IMR-90 (cell line): ENCODE results near the gene DNM2. TPM values are rescaled to one million over a fixed set of nuclear protein-coding genes. Genes with fewer than 3 reads are reported as not detected.

Experiments used
- ATAC-seq: fragments of 200-7000 bp; cut with Tn5 transposase; 2 replicates; pipeline ENCODE4 v1.9.1; 2020; ENCODE audit warnings: low read depth, mild to moderate bottlenecking, moderate library complexity
- BruUV-seq: library from RNA; stranded (reverse); fragments of 400-500 nt; replicated peaks from 2 replicates; lab custom pipeline; 2021; lab: Mats Ljungman, UMichigan
- CTCF ChIA-PET: fragments of 300-600 bp; formaldehyde crosslinking; extraction: SDS; loops from one replicate; lab custom pipeline; 2021; ENCODE audit warnings: antibody characterized with exemption; lab: Yijun Ruan, JAX
- POLR2A ChIA-PET: fragments of 300-600 bp; sonication (Branson Sonifier 250); formaldehyde crosslinking; loops from one replicate; lab custom pipeline; 2022; ENCODE audit warnings: antibody characterized with exemption; ENCODE audit not compliant: unreplicated experiment; lab: Charles Lee
- DNase-seq: peaks from one replicate; pipeline ENCODE4 v3.0.0; 2013
- H2AFZ ChIP-seq: replicated peaks from 2 replicates; pipeline ENCODE3; 2013; ENCODE audit warnings: low read length, mild to moderate bottlenecking; ENCODE audit not compliant: poor library complexity
- H2AK5ac ChIP-seq: 2 replicates; pipeline ENCODE4 v1.6.1; 2013; ENCODE audit warnings: low read depth, low read length, inconsistent platforms
- H2AK9ac ChIP-seq: replicated peaks from 2 replicates; pipeline ENCODE3; 2013; ENCODE audit warnings: mild to moderate bottlenecking, low read depth, low read length, moderate library complexity; ENCODE audit not compliant: poor library complexity
- H2BK120ac ChIP-seq: 2 replicates; pipeline ENCODE4 v1.6.1; 2013; ENCODE audit warnings: low read depth, low read length, inconsistent platforms
- H2BK15ac ChIP-seq: 3 replicates; pipeline ENCODE4 v1.6.1; 2013; ENCODE audit warnings: low read depth, low read length, inconsistent platforms
- H2BK20ac ChIP-seq: 2 replicates; pipeline ENCODE4 v1.6.1; 2013; ENCODE audit warnings: low read depth, mild to moderate bottlenecking, inconsistent platforms, low read length, moderate library complexity
- H2BK5ac ChIP-seq: 2 replicates; pipeline ENCODE4 v1.6.1; 2013; ENCODE audit warnings: mild to moderate bottlenecking, low read depth, low read length, inconsistent platforms; ENCODE audit not compliant: poor library complexity, severe bottlenecking
- H3K14ac ChIP-seq: replicated peaks from 2 replicates; pipeline ENCODE4 v1.6.1; 2013; ENCODE audit warnings: low read depth, low read length, inconsistent platforms
- H3K18ac ChIP-seq: 2 replicates; pipeline ENCODE4 v1.6.1; 2013; ENCODE audit warnings: low read depth, low read length, control low read depth
- H3K23ac ChIP-seq: 2 replicates; pipeline ENCODE4 v1.6.1; 2013; ENCODE audit warnings: low read depth, low read length, inconsistent platforms
- H3K27ac ChIP-seq: 2 replicates; pipeline ENCODE4 v1.5.1; 2013; ENCODE audit warnings: mild to moderate bottlenecking, control low read depth, low read length; ENCODE audit not compliant: insufficient read depth
- H3K27me3 ChIP-seq: 2 replicates; pipeline ENCODE4 v1.6.1; 2013; ENCODE audit warnings: low read length; ENCODE audit not compliant: control insufficient read depth, insufficient read depth
- H3K36me3 ChIP-seq: 2 replicates; pipeline ENCODE4 v1.6.1; 2013; ENCODE audit warnings: low read length, mixed read lengths; ENCODE audit not compliant: control insufficient read depth, insufficient read depth
- H3K4ac ChIP-seq: 2 replicates; pipeline ENCODE4 v1.6.1; 2013; ENCODE audit warnings: low read depth, low read length, inconsistent platforms
- H3K4me1 ChIP-seq: 2 replicates; pipeline ENCODE4 v1.6.1; 2013; ENCODE audit warnings: low read length, mixed read lengths; ENCODE audit not compliant: control insufficient read depth, insufficient read depth
- H3K4me2 ChIP-seq: 2 replicates; pipeline ENCODE4 v1.6.1; 2013; ENCODE audit warnings: low read depth, mild to moderate bottlenecking, control low read depth, low read length, moderate library complexity
- H3K4me3 ChIP-seq: 2 replicates; pipeline ENCODE4 v1.5.1; 2013; ENCODE audit warnings: low read depth, mild to moderate bottlenecking, control low read depth, low read length, moderate library complexity; ENCODE audit not compliant: insufficient read depth
- H3K56ac ChIP-seq: 2 replicates; pipeline ENCODE4 v1.6.1; 2013; ENCODE audit warnings: low read length, inconsistent platforms; ENCODE audit not compliant: insufficient read depth; ENCODE audit errors: extremely low read depth
- H3K79me1 ChIP-seq, 2 experiments: 2 replicates each; pipeline ENCODE4 v1.6.1; 2013; ENCODE audit warnings: low read length in 2 of 2, inconsistent platforms in 1 of 2, low read depth in 1 of 2
- H3K9ac ChIP-seq: 2 replicates; pipeline ENCODE4 v1.6.1; 2013; ENCODE audit warnings: low read depth, low read length, control low read depth
- H3K9me1 ChIP-seq: 2 replicates; pipeline ENCODE4 v1.6.1; 2013; ENCODE audit warnings: low read length, inconsistent platforms; ENCODE audit not compliant: insufficient read depth
- H3K9me3 ChIP-seq: 2 replicates; pipeline ENCODE4 v1.6.1; 2013; ENCODE audit warnings: low read length; ENCODE audit not compliant: control insufficient read depth, insufficient read depth
- H4K20me1 ChIP-seq: 2 replicates; pipeline ENCODE4 v1.6.1; 2013; ENCODE audit warnings: low read length, inconsistent platforms; ENCODE audit not compliant: insufficient read depth
- H4K5ac ChIP-seq: 2 replicates; pipeline ENCODE4 v1.6.1; 2013; ENCODE audit warnings: mild to moderate bottlenecking, low read depth, low read length, control low read depth
- H4K8ac ChIP-seq, 2 experiments: 2 replicates each; pipeline ENCODE4 v1.6.1; 2013; ENCODE audit warnings: low read depth in 2 of 2, low read length in 2 of 2, control low read depth in 1 of 2, inconsistent platforms in 1 of 2
- H4K91ac ChIP-seq: 2 replicates; pipeline ENCODE4 v1.6.1; 2013; ENCODE audit warnings: low read depth, low read length, inconsistent platforms; ENCODE audit not compliant: insufficient read depth
- BHLHE40 ChIP-seq: fragments of 150-350 bp; IDR thresholded peaks from 2 replicates; pipeline ENCODE4 v1.6.1; 2016; ENCODE audit warnings: mild to moderate bottlenecking, low read depth, low read length
- CEBPB ChIP-seq: IDR thresholded peaks from 2 replicates; pipeline ENCODE4 v1.6.1; 2012; ENCODE audit warnings: low read depth, low read length, improper control_type of control experiment
- FOS ChIP-seq: fragments of 150-350 bp; IDR thresholded peaks from 2 replicates; pipeline ENCODE4 v1.6.1; 2016; ENCODE audit warnings: low read depth, low read length
- MAFK ChIP-seq: IDR thresholded peaks from 2 replicates; pipeline ENCODE4 v1.6.1; 2012; ENCODE audit warnings: low read depth, low read length, improper control_type of control experiment
- MAZ ChIP-seq: IDR thresholded peaks from 2 replicates; pipeline ENCODE4 v1.6.1; 2012; ENCODE audit warnings: low read depth, mild to moderate bottlenecking, low read length, improper control_type of control experiment, moderate library complexity, borderline replicate concordance
- RAD21 ChIP-seq: IDR thresholded peaks from 2 replicates; pipeline ENCODE4 v1.6.1; 2012; ENCODE audit warnings: low read length, improper control_type of control experiment
- SMC3 ChIP-seq: fragments of 150-350 bp; IDR thresholded peaks from 2 replicates; pipeline ENCODE4 v1.6.1; 2016; ENCODE audit warnings: low read depth, mild to moderate bottlenecking, antibody characterized with exemption, low read length, moderate library complexity
- WGBS, 2 experiments: methylation state at CpG; one replicate each; pipeline versions ENCODE4 v1.1.5 to v1.1.7; 2013; ENCODE audit warnings: missing lambda C conversion rate in 2 of 2; ENCODE audit not compliant: insufficient read length in 1 of 2; ENCODE audit errors: extremely low coverage in 2 of 2; 5-methylcytosine and 5-hydroxymethylcytosine counted together
- dilution Hi-C: fragments of 300-500 bp; cut with HindIII; formaldehyde crosslinking; loops from one replicate; pipeline ENCODE4 v1.14.3; 2018; ENCODE audit warnings: low sequenced_read_pairs; ENCODE audit not compliant: unreplicated experiment
- in situ Hi-C: fragments of 300-500 bp; cut with MboI; formaldehyde crosslinking; loops from 3 replicates; pipeline ENCODE4 v1.14.3; 2019; ENCODE audit warnings: low sequenced_read_pairs, inconsistent platforms, mixed read lengths
- intact Hi-C: fragments of 100-400 bp; cut with micrococcal nuclease; formaldehyde crosslinking; loops from 2 replicates; pipeline ENCODE4 v1.10.0; 2022
- polyA plus RNA-seq, 3 experiments: library from polyadenylated mRNA; depleted of rRNA; stranded (reverse); fragments of >200 nt; gene quantifications; 2 replicates each; pipeline ENCODE4 v1.2.3, GENCODE V29; 2012; ENCODE audit warnings: low replicate concordance in 1 of 3
- total RNA-seq: library from RNA; depleted of rRNA; stranded (reverse); fragments of >200 nt; gene quantifications from 2 replicates; pipeline ENCODE4 v1.2.3, GENCODE V29; 2012
- TF ChIP-seq, protein P1 (sequence below): conservative IDR thresholded peaks from 2 replicates; pipeline ENCODE4 v1.5.1; 2012; ENCODE audit warnings: mild to moderate bottlenecking, low read depth, low read length, improper control_type of control experiment

DNM2 gene
- total and polyA plus RNA-seq, 2 of the 4 experiments (the other 2 are of a cell fraction) = 55.6 to 74.2 TPM

DNA sequence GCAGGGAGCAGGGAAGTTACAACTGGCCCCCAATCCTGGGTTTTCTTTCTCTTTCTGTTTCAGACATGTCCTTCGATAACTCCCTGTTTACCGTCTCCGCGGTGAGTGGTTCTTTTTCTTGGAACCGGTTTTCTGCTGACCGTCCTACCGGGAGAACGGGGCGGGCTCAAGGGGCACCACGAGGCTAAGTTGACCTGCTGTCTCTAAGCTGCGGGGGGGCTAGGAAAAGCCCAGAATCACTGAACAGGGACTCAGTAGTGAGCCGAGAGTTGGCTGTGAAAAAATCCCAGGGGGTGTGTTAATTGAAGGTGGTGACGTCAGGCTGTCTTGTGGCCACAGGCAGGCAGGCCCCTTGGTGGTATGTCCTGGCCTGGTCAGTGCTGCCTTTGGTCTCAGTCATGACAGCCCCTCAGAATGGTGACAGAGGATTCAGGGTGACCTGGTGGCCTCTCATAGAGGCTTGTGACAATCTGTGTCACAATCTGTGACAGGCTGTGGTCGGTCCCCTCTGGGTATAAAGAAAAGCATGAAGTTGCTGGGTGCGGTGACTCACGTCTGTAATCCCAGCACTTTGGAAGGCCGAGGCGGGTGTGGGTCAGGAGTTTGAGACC lies 145.3 kb downstream of the DNM2 start (continued):
- TF ChIP-seq MAFK = no peak

DNA sequence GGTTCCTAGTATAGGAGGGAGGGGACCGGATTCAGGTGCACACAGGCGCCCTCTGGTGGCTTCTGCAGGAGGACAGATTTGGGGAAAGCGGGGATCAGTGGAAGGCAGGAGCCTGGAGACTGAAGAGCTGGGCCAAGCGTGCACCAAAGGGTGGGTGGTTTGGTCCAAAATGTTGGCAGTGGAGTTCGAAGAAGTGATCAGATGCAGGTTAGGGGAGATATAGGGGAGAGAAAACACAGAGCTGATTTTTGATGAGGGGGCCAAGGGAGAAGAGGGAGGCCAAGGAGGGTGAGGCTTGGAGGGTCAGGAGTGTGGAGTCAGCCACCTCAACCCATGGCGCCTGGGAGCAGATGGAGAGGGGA lies 146.6 kb downstream of the DNM2 start:
- Histone ChIP-seq H2BK20ac (peak overlapping the region; percentile 62; the same call in 1 of the 2 replicates), H3K4me2 (no peak overlapping the region), H3K27ac (no peak overlapping the region), H2BK5ac (no peak overlapping the region), H4K20me1 (no peaks in the 10 kb centered on the region), H3K9me3 (no peaks in the 10 kb centered on the region), H4K5ac (peak overlapping the region; percentile 87), H3K4me1 (peaks cover 3% of the 10 kb centered on the region), H2AK9ac (peak overlapping the region; percentile 18), H3K79me1 (peaks cover 0 to 3% of the 10 kb centered on the region in 2 experiments; a peak in 1 of 4 replicates), H3K4ac (peak overlapping the region; percentile 79), H4K91ac (no peak overlapping the region; the same call in 1 of the 2 replicates), H2BK15ac (no peak overlapping the region; the same call in 2 of the 3 replicates), H2AK5ac (peak overlapping the region; percentile 72), H3K9me1 (peaks cover 14% of the 10 kb centered on the region; the same call in 1 of the 2 replicates), H3K23ac (no peak overlapping the region; the same call in 1 of the 2 replicates), H4K8ac (peak overlapping the region; percentile 25 to 100; a peak in 3 of 4 replicates), H2BK120ac (peak overlapping the region; percentile 63; the same call in 1 of the 2 replicates), H3K27me3 (no peaks in the 10 kb centered on the region), H3K4me3 (no peak overlapping the region), H3K9ac (0 out of 2 replicates have a peak overlapping the region, but pooled peaks have one; percentile 11), H3K56ac (no peak overlapping the region), H2AFZ (peak overlapping the region; percentile 87), H3K14ac (peak overlapping the region; percentile 83; the same call in 1 of the 2 replicates), H3K36me3 (no peaks in the 10 kb centered on the region), H3K18ac (no peak overlapping the region)
- ATAC-seq (peak; percentile 93), DNase-seq (peak; percentile 68)
- TF ChIP-seq BHLHE40 (no peak), SMC3 (peak; percentile 76), RAD21 (peak; percentile 66), FOS (no peak), MAZ (0 out of 2 replicates have a peak, but pooled peaks have one; percentile 36), CEBPB (no peak)
- TF ChIP-seq, protein P1, sequence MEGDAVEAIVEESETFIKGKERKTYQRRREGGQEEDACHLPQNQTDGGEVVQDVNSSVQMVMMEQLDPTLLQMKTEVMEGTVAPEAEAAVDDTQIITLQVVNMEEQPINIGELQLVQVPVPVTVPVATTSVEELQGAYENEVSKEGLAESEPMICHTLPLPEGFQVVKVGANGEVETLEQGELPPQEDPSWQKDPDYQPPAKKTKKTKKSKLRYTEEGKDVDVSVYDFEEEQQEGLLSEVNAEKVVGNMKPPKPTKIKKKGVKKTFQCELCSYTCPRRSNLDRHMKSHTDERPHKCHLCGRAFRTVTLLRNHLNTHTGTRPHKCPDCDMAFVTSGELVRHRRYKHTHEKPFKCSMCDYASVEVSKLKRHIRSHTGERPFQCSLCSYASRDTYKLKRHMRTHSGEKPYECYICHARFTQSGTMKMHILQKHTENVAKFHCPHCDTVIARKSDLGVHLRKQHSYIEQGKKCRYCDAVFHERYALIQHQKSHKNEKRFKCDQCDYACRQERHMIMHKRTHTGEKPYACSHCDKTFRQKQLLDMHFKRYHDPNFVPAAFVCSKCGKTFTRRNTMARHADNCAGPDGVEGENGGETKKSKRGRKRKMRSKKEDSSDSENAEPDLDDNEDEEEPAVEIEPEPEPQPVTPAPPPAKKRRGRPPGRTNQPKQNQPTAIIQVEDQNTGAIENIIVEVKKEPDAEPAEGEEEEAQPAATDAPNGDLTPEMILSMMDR = peak; percentile 85
- CTCF ChIA-PET = interaction anchor here (0.5 to 2.4 kb wide), 14 partner anchors 10 to 848 kb away, joined by 3 to 23 read pairs (median 4); partner anchors contain the start of genes DNM2 and TMED1
- in situ Hi-C loops (no loop called here), dilution Hi-C loops (no loop called here), intact Hi-C loops (loop anchor here (1.0 kb wide), 2 partner anchors 28 to 147 kb away; partner anchors contain the start of gene TMED1)
- 38% methylated on average over 1 of the region's 6 CpGs; no CpG with 5 or more reads in 1 of the 2 experiments for WGBS, 2 experiments
- BruUV-seq = no TSS peak
- POLR2A ChIA-PET = interaction anchor here (1.1 kb wide), 2 partner anchors 28 to 147 kb away, joined by 3 to 6 read pairs; partner anchors contain the start of genes DNM2 and TMED1
